GM21825 (cell line): Measurements from ENCODE around the gene FXYD6.
A peak's percentile ranks its signal among the peaks of the same experiment; 100 is the strongest.

Source experiments
- ATAC-seq: cut with Tn5 transposase; IDR thresholded peaks from one replicate; pipeline ENCODE4 v1.9.1; 2021; ENCODE audit warnings: mild to moderate bottlenecking, moderate library complexity; ENCODE audit not compliant: unreplicated experiment

FXYD6 gene

DNA sequence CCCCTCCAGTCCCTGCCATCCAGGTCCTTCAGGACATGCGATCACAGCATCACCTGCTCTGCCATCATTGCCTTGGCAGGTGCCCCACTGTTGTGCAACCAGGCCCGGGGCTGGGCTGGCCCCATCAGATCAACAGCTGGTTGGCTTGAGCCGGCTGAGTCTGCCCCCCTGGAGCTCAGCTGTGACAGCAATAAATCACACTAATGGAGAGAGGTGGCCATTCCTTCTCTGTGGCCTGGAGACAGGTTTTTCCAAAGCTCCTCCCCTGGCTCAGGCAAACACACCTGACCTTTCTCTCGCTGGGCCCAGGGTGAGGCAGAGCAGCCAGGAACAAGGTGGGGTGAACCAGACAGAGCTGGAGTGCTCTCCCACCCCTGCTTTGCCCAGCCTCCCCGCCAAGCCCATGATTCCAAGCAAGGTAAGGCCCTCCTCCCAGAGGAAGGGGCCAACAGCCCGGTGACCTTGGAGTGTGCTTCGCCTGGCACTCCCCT is 43.0 kb downstream of the FXYD6 start:
- ATAC-seq, result no peak

DNA sequence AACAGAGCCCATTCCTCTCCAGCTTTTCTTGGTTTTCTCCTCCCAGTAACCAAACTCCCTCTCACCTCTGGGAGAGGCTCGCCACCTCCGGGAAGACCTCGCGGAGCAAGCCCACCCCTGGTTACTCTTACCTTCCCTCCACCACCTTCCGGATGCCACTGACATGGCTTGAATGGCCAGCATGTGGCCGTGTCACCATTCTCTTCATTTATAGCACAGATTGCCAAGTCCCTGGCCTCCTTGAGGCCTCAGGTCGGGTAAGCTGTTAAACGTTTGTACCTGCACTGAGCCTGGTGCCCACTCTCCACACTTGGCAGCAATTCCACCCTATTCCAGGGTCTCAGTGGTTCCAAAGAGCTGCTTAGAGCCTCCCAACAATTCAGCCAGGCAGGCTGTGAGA is 43.9 kb downstream of the FXYD6 start:
- no peak for ATAC-seq

DNA sequence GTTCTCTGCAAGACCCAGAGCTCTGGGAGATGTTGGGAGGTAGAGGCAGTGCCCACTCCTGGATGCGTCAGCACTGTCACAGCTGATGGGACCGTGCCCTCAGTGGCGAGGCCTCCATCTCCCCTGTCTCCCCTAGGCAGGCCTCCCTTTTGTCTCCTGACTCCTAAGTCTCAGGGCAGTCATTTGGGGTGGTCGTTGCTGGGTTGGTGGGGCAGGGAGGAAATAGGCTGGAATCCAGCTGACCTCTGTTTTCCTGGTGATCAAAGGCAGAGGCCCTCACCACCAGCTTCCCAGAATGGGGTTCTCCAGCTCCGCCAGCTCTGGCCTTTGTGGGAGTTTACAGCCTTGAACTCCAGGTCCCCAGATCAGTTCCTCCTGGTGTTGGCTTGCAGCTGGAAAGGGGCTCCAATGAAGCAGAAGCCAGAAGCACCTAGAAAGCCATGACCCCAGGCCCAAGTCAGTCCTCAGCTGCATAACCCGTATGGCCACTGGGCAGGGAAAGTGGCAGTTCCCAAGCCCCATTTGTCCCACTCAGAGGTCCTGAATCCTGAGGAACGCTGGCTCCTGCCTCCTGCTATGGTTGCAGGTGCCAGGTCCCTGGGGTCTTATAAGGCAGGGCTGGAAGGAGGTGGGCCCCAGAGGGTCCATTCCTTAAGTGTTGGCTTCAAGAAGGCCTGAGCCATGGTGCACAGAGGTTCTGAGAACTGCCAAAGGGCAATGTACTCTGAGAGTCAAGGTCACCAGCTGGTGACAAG is 44.6 kb downstream of the FXYD6 start:
- ATAC-seq, result no peak

DNA sequence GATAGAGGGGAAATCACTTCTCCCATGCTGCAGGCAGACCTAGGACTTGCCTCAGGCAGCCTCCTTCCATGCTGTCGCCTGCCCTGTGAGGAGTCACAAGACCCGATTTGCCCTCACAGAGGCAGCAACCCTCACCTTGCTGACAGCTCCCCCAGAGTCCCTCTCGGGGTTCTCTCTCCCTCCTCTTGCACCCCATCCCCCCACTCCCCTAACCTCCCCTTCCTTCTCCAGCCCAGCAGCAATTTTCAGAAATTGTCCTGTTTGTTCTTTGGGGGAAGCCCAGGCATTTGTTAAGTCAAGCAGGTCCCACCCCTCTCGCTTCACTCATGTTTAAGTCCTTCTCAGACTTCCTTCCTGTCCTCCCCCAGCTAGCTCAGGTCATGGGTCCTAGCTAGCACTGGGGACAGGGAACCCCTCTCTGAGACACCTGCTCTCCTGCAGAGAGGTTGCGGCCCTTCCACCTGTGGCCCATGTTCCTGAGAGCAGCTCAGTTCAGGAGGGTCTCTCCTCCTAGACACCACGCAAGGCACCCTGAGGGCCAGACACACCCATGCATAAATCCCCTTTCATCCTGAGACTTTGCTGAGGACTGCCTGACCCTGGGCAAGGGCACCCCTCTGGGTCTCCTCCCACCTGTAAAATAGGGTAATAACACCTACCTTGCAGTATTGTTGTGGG is 45.6 kb downstream of the FXYD6 start:
- ATAC-seq, result no peak

DNA sequence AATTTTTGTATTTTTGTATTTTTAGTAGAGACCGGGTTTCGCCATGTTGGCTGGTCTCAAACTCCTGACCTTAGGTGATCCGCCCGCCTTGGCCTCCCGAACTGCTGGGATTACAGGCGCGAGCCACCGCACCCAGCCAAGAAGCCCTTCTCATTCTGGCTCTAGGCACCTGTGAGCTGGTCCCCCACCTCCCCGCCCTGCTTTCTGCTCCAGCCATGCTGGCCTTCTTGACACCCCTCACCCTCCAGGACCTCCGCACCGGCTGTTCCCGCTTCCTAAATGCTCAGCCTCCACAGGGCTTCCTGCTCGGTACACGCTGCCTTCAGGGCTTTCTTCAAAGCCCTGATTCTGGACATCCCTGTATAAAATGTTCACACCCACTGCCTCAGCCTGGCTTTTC is 46.4 kb downstream of the FXYD6 start:
- no peak for ATAC-seq

DNA sequence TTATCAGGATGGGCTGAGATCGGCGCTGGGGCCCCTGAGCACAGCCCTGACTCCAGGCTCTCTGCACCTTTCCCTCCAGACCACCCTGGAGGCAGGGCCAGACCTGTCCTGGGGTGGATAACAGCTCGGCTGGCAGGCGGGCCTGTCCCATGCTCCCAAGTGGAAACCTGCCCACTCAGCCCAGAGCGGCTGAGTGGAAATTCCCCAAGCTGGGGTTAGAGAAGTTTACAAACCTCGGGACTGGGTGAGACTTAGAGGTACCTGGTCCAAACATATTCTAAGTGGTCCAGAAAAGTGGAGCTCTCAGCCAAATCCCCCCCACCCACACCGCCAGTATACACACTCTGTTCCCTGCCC is 47.1 kb downstream of the FXYD6 start:
- no peak for ATAC-seq

DNA sequence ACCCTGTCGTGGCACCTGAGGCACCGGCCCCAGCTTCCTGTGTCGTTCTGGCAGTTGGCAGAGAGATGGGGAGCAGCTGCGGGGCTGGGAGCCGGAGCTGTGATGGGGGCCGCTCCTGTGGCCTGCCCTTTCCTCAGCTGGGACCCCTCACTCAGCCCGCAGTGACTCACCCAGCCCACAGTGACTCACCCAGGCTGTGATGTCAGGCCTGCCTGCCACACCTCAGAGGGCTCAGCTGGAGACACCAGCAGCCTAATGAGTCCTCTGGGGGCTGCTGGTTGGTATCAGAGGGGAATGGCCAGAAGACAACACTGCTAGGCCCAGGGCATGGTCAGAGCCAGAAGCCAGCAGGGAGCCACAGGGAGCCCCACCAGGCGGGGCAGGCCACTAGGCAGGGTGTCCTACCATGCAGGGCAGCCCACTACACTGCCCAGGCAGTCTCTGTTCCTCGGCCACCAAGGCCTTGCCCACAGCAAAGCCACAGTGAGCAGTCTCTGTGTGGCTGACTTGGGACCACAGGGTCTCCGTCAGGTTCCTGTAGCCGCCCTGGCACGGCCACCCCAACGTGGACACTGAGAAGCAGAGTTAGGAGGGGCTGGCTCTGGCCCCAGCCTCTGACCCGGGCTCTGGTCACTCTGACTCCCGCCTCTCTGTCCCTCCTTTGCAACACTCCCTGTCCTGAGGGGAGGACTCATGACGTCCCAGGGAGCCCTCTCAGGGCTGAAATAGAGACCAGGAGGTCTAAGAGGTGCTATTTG is 47.7 kb downstream of the FXYD6 start:
- ATAC-seq, result peak; percentile 66

DNA sequence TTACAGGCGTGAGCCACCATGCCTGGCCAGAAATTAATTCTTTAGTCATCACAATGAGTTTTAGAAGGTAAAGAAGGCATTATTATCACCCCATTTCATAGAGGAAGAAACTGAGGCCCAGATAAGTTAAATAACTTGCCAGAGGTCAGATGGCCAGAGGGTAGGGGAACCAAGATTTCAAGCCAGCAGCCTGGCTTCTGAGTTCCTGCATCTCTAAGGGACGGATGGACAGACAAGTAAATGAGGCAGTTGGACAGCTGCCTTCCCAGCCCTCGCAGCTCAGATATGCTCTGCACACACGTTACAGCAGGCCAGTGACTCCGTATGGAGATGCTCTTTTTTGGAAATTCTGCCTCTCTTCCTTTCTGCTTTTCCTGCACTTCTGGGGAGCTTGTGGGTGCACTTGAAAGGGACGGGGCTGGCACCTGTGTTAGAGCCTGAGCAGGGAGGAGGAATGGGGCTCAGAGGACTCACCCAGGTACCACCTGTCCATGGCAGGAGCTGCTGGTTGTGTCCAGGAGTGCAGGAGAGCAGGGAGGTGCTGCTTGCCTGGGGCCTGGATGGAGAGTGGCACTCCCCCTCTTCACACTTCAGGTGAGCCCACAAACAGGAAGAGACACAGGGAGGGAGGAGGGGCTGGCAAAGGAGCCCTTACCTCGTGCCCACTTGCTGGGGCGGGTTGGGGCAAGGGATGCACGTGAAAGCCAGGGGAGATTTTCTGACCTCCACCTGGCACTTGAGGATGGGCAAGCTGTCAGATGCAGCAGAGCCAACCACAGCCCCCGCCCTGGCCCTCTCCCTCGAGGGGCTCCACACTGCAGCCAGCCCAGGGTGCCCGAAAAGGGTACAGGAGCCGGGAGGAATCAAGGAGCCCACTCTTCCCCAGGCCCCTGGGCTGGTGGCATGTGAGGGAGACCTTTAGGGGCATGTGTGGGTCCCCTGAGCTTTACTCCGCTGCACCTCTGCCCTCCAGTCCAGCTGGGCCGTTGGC is 48.6 kb downstream of the FXYD6 start:
- ATAC-seq, result no peak

DNA sequence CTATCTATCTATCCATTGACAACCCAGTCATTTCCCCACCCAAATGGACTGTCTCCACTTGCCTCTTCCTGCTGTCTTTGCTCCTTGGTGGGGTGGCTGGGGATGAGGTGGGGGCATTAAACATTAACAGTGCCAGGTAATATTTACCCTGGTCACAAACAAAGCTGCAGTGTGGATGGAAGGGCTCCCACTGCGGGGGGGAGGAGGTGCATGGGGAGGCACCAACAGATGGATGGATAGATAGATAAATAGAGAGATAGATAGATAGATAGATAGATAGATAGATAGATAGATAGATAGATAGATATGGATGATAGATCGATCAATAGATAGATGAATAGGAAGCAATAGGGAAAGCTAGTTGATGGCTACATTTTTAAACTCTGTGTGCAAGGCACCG is 49.6 kb downstream of the FXYD6 start:
- ATAC-seq, result no peak

DNA sequence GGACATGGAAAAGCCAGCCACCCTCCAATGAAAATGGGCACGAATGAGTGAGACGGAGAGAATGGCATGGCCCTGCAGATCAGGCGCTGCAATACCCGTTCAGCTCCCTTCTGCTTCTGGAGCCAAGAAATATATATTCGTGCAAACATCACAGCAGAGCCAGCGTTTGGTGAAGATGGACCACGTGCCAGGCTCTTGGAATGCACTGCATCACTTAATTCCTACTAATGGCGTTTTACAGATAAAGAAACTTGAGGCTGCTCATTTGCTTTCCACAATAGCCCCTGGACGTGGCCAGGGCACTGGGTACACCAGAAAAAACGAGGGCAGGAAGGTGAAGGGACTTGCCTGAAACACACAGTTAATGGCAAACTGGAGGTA is 50.3 kb downstream of the FXYD6 start:
- ATAC-seq, result no peak

DNA sequence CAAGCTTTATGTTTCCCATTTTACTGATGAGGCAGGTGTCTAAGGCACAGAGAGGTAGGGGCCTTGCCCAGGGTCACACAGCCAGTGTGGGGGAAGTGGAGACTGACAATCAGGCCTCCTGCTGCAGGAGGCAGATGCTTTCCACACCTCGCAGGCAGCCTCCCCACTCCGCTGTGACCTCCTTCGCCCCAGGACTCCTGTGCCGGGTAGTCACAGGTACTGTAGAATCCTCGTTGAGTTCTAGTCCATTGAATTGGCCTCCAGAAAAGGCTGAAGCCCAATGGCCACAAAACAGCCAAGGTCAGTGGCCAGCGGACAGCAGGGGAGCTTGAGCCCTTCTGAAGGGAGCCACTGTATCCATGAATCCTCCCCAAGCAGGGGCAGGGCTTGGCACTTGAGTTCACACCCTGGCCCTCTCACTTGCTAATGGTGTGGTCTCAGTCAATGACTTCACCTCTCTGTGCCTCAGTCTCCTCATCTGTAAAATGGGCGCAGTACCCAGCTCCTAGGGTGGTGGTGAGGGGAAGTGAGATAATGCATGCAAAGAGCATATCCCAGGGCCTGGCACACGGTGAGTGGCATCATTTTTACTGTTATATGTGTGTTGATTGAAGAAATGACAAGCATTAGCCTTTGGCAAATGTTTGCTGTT is 50.8 kb downstream of the FXYD6 start:
- ATAC-seq, result no peak

DNA sequence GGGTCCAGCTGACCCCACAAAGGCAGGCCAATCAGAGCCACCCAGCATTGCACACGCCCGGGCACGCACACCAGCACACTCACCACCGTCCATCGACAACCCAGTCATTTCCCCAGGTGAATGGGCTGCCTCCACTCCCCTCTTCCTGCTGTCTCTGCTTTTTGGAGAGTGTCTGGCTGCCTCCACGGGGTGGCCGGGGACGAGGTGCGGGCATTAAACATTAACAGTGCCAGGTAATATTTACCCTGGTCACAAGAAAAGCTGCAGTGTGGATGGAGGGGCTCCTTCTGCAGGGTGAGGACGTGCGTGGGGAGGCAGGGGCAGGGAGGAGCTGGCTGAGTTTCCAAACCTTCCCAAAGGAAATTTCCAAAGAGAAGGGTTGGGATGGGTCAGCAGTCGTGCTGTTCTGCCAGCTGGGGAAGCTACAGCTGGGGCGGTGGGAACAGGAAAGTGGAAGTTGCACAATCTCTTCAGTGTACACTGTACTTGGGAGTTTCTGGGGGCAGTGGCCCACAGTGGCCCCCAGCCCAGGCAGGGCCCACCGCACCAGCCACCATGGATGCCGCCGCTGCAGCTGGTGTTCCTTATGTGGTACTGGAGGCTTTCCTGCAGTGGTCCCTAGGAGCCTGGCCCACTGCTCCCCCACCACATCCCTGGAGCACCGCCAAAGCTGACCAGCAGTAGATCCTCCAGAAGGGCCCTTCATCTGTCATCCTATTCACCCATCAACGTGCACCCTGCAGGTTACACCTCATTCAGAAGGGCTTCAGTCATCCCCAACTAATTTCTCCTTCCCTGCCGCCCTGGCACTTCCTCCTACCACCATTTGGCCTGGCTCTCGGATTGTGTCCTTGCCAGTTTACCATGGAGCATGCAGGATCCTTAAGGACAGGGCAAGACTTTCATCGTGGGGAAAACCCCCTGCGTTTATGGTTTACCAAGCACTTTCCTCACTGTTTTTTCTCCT is 51.6 kb downstream of the FXYD6 start, which contains the start of gene FXYD2:
Gene FXYD2 (minus strand): TSS at position 174 of the 967 bp plus-strand sequence. CDS start 66 bp downstream, at position 108.
- no peak for ATAC-seq

DNA sequence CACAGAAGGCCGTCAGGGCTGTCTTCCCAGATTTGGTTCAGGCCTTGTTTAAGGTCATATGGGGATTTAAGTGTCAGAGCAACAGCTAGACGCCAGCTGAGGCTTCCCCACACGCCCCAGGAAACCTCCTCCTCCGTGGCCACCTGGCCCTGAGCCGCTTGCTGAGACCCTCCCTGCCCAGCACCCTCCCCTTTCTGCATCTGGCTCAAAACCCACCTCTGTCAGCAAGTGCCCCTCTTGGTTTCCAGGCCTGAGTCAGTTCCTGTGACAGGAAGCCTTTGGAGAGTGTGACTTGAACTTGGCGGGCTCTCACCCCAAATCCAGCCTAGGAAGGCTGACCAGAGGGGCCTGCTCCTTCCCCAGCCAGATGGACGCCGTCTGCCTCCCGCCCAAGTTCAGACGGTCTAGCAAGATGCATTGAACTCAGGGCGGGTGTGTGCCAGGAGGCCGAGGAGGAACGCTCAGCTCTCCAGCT is 52.5 kb downstream of the FXYD6 start:
- no peak for ATAC-seq

DNA sequence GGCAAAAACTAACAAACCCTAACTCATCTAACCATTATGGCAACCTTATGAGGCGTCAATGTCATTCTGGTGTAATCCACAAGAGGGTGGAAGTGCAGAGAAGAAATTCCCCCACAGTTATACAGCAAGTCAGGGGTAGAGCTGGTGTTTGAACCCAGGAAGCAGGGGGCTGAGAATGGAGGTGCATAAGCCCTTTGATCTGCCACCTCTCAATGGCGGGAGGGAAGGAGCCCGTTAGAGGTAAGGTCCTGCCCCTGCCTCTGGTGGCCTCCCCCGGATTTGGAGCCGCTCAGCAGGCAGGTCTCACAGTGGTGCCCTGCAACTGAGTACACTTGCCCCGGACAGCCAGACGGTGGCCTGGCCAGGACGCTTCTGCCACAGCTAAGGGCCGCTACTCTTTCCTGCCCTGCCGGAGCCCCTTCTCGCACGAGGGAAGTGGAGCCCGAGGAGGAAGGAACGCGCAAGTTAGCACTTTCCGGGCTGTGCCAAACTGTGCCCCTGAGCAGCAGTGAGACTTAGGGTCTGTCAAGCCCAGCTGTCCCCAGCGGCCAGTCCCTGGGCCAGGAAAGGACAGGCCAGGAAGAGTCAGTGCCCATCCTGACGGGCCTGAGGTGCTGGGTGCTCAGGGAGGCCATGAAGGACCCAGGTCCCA is 53.0 kb downstream of the FXYD6 start:
- ATAC-seq, result no peak

DNA sequence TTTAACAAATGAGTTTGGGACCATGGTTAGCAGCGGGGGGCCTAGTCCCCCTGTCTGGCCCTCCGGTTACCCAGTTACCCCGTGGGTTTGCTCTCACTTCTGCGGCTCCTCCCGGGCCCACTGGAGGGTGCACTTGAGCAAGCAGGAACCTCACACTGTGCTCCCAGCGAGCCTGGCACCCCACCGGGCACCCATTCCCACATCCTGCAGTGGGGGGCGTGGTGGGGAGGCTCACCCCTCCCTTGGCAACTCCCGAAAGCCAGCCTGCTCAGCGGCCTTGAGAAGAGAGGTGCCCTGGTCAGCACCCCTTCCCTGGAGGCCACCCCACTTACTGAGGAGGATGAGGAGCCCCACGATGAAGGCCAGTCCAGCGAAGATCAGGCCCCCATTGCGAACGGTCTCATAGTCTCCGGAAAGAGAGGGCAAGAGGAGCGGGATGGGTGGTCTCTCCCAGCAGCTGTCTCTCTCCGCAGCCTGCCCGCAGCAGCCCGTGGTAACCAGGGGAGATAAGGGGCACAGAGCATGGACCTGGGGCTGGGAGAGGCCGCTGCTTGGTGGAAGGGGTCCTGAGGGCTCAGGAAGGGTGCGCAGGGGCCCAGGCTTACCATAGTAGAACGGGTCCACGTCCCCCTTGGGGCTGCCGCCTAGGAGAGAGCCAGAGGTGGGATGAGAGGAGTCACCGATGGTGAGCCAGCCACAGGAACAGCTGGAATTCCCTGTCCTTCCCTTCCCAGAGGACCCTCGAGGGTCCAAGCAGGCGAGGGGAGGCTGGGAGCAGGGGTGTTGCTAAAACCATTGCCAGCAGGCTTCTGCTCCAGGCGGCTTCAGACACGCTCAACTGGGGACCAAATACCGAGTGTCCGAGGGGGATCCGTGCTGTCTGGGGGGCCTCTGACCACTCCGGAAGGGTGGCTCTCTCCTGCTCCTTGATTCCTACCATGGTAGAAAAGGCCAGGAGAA is 54.1 kb downstream of the FXYD6 start:
- ATAC-seq, result no peak

DNA sequence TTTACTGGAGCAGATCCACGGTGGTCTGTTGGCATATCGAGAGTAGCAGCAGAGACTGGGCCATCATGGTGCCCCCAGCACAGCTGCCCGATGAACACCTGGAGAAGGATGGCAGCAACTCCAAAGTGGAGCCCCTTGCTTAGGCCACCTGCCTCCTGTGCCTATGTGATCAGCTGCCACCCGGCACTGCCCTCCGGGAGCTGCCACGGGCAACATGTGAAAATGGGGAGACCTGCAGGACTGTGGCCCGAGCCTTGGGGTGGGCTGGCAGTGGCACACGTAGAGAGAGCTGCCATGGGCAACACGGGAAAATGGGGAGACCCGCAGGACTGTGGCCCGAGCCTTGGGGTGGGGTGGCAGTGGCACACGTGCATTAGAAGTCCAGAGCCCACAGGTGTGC is 55.0 kb downstream of the FXYD6 start:
- ATAC-seq, result no peak

DNA sequence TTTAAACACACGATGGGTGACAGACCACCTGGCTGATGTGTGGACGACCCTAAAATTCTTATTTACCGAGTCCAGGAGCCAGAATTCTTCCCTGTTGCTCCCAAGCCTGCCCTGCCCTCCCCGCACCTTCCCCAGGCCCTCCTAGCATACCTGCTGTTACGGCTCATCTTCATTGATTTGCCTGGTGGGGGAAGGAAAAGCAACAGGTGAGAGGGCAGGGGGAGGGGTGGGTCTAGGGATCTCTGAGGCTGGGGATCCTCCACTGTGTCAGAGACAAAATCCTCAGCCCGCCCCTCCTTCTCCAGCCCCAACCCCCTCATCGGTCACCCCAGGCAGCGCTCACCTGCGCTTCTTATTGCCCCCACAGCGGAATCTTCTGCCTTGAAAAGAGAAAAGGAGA is 55.9 kb downstream of the FXYD6 start:
- ATAC-seq, result no peak
